Tibial nerve (tissue), 4 donors: ENCODE measurements around the gene METTL2A. TPM values are rescaled to one million over a fixed set of nuclear protein-coding genes. Genes with fewer than 3 reads are reported as not detected.

Source experiments
- small RNA-seq: library from RNA; depleted of rRNA; stranded (forward); fragments of <200 nt; gene quantifications from one replicate; pipeline ENCODE3, GENCODE V24; 2016
- total RNA-seq, 4 donors: library from RNA; depleted of rRNA; stranded (reverse); fragments of >200 nt; gene quantifications; one replicate each; pipeline ENCODE4 v1.1.0, GENCODE V29; 2016

METTL2A gene
- total RNA-seq, 4 donors from 2014 or later: 11.0 to 20.1 (median 13.4) TPM

Small RNA genes within 50 kb of the gene (small RNA-seq; reads per million reads assigned to genes)
- gene RNU7-52P: not detected

Other genes starting within 250 kb of the METTL2A start
- gene EFCAB3, start 43.3 kb upstream of the METTL2A start, total RNA-seq: not detected
- 10 to 100 TPM; 30.3 to 66.0 (median 38.7) TPM for gene TLK2, start 54.9 kb downstream of the METTL2A start, total RNA-seq
- 100 to 1,000 TPM in 1 of 4 donors, 10 to 100 TPM in 3; 51.9 to 117 (median 78.0) TPM for gene MRC2, start 203.8 kb downstream of the METTL2A start, total RNA-seq